MM.1S (cell line): ENCODE measurements around the gene ABCB4.

Source experiments
- CTCF ChIP-seq: fragments of 300-600 bp; sonication (generic); IDR thresholded peaks from 2 replicates; pipeline ENCODE4 v1.5.1; 2016; ENCODE audit warnings: antibody characterized with exemption, low read length, mixed read lengths
- EZH2 ChIP-seq: fragments of 300-600 bp; sonication (generic); optimal IDR thresholded peaks from 2 replicates; pipeline ENCODE3; 2017; ENCODE audit warnings: low read depth, mild to moderate bottlenecking, antibody characterized with exemption, low read length, mixed read lengths
- EZH2phosphoT487 ChIP-seq: fragments of 300-600 bp; sonication (generic); IDR thresholded peaks from 2 replicates; pipeline ENCODE4 v1.6.1; 2018; ENCODE audit warnings: antibody characterized with exemption, low read length

- TF ChIP-seq CTCF (no peak), EZH2phosphoT487 (no peak), EZH2 (no peak)
Measured at GRCh38 chr7:87411186-87411585, 64.3 kb downstream of the ABCB4 start.
